GM18511 (cell line): ENCODE measurements around the gene ATP8B1.
"Not testable (repeated sequence)": the region's sequence is repeated elsewhere in the genome, so short reads cannot be mapped to it uniquely, and the experiment has no call there.

Source experiments
- ATAC-seq: cut with Tn5 transposase; IDR thresholded peaks from one replicate; pipeline ENCODE4 v1.9.1; 2021; ENCODE audit warnings: mild to moderate bottlenecking, moderate library complexity; ENCODE audit not compliant: unreplicated experiment

ATP8B1 gene

DNA sequence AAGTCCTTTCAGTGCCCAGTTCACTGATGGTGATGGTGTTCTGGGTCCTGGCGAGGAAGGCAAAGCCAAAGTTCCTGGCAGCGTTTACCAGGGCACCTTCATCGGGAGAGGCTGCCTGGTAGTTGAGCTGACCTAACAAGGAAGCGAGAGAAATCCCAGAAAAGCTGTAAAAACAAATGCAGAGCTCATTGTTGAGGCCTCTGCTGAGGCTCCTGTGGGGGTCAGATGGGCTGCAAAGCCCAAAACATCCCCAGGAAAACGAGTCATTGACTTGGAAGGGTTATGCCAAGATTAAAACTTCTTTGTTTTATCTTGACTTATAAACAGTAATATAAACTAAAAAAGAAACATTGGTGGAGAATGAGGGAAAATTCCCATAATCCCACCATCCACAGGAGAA lies 128.2 kb downstream of the ATP8B1 start:
- ATAC-seq, result no peak

DNA sequence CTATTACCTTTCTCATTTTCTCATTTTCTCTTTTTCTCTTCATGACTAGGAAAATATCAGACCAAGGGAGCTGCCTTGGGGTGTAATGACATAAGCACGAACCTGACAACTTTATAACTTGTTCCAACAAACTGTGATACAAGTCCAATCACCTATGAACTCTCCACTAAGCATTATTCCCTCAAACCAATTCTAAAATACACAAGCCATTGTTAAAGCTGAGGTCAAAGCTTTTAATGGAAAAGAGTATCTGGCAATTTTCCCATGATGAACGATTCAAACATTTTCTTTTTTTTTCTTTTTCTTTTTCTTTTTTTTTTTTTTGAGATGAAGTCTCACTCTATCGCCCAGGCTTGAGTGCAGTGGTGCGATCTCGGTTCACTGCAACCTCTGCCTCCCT lies 133.1 kb downstream of the ATP8B1 start:
- ATAC-seq, result no peak

DNA sequence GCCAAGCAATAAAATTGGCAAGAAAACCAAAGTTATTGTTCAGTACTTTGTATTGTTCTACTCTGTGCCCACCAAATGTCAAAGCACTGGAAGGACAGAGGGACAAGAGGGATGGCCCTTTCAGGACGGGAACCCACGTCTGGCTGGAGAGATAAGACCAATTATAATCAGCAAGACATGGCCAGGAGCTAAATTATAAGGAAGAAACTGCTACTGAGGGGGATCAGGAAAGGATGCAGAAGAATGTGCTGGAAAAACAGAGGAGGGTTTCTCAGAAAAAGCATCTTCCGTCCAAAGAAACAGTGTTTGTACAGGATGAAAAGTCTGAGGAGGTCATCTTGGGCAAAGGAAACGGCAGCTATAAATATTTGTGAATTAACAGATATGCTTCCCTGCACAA lies 135.1 kb downstream of the ATP8B1 start:
- ATAC-seq, result no peak

DNA sequence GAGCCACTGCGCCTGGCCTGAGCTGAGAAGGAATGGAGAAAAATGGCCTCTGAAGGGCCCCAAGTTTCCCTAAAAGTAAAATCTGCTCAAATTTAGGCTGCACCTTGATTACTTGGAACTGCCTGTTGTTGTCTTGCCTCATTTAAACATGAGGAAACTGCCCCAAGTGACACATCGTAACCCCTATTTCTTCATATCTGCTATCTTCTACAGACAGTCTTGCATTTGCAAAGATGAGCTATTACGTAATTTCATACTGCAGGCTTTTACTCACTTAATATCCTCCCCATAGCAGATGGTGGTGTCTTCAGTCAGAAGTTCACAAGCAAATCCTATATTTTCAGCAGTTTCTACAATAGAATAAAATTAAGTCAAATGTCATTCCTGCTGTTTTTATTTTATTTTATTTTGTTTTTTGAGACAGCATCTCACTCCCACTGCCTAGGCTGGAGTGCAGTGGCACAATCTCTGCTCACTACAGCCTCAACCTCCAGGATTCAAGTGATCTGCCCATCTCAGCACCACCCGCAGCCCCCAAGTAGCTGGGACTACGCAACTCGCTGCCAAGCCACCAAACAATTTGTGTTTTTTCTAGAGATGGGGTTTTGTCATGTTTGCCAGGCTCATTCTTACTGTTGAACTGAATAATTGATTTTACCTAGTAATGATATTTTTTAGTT lies 136.2 kb downstream of the ATP8B1 start:
- ATAC-seq, result no peak

DNA sequence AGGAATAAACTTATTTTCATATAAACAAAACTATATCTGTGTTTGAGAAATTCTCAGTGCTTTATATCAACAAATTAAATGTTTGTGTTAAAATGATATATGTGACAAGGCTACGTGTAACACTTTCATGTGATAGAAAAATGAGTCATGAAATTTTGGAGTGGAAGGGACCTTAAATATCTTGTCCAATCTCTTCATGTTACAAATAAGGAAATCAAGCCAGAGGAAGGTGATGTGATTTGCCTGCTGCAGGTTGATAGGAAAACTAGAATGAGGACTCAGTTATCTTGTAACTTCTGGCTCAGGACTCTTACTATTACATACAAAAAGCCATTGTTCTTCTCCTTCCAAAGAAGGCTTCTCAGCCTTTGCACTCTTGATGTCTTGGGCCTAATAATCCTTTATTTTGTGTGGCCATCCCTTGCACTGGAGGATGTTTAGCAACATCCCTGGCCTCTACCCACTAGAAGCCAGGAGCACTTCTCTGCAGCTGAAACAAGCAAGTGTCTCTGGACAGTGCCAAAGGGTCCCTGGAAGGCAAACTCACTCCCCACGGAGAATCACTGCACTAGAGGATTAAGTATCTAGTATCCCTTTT lies 138.4 kb downstream of the ATP8B1 start:
- no peak for ATAC-seq

DNA sequence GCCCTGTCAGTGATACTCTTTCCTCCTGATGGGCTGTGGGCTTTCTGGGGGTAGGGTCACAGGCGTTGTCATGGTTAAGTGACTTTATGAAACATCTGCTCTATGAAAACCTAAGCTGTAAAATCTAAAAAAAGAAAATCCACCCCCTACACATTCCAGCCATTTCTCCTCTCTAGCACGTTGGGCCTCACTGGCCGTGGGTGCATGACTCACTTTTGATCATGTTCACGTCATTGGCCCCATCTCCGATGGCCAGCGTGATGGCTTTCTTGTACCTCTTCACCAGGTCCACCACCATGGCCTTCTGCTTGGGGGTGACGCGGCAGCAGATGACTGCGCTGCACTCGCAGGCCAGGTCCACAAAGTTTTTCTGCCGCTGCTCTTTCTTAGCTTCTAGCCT lies 142.2 kb downstream of the ATP8B1 start:
- ATAC-seq, result no peak

DNA sequence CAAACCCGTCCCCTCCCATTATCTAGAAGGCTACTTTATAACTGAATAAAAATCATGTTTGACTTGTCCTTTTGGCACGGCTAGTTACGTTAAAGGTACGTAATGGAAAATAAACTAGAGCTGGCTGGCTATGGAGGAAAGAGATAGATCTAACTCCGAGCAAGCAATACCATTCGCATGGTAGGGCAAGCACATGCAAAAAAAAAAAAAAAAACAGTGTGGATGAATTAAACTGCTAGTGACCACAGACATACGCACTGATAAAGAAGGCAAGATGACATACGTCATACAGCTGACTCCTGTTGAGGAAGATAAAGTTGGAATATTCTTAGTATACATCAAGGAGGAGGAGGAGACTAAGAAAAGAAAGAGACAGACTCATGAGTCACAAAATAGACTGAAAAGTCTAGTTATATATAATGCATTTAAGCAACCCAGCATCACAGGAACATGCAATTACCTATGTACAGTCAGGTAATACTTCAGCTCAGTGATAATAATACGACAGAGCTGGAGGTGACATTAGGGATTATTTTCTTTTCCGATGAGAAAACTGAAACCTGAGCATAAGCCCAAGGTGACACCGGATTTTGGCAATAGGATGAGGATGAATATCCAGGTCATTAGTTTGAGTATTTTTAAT lies 143.5 kb downstream of the ATP8B1 start:
- no peak for ATAC-seq

DNA sequence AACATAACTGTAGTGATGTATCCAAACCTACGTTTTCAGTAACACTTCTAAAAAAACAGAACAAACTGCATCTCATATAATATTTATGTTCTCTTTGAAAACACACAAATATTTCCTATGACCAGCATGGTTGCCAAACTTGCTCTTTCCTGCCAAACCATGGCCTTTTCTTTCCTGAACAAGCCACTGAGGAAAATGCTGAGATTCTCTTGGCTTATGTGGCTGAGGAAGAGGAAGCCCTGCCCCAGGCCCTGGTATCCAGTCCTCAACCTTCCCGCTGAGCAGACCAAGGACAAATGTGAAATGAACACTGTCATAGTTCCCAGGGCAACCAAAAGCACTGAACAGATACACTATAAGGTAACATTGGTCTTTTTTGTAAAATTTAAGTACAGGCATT lies 145.6 kb downstream of the ATP8B1 start:
- no peak for ATAC-seq

DNA sequence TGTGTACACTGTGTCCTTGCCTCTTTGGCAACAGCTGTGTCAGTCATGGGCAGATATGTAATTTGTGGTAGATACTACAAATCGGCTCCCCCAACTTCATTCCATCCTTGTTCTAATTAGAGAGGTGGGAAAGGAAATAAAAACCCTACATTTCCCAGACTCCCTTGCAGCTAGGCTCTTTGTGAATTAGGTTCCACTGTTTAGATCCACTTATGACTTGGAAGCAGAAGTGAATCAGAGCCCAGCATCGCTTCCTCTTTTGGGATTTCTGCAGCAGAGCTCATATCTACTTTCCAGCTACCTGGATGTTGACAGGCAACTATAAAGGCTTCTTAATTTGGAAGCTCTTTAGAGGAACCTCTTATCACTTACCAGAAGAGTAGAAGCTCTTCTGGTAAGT lies 147.4 kb downstream of the ATP8B1 start:
- no peak for ATAC-seq

DNA sequence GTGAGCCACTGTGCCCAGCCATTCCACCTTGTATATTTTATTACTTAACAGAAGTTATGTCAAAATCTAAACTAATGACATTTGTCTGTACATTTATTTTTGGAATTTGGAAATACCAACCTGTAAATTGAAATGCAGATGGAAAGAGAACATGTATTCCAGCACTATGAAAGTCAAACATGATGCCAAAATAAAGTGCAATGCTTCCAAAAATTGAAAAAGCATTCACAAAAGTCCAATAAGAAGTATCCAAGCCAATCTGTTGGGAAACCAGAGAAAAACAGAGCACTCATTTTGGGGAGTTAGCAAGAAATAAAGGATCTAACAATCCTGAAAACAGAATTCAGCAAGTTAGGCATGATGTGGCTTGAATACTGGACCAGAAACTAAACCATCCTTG lies 151.2 kb downstream of the ATP8B1 start:
- ATAC-seq, result no peak

DNA sequence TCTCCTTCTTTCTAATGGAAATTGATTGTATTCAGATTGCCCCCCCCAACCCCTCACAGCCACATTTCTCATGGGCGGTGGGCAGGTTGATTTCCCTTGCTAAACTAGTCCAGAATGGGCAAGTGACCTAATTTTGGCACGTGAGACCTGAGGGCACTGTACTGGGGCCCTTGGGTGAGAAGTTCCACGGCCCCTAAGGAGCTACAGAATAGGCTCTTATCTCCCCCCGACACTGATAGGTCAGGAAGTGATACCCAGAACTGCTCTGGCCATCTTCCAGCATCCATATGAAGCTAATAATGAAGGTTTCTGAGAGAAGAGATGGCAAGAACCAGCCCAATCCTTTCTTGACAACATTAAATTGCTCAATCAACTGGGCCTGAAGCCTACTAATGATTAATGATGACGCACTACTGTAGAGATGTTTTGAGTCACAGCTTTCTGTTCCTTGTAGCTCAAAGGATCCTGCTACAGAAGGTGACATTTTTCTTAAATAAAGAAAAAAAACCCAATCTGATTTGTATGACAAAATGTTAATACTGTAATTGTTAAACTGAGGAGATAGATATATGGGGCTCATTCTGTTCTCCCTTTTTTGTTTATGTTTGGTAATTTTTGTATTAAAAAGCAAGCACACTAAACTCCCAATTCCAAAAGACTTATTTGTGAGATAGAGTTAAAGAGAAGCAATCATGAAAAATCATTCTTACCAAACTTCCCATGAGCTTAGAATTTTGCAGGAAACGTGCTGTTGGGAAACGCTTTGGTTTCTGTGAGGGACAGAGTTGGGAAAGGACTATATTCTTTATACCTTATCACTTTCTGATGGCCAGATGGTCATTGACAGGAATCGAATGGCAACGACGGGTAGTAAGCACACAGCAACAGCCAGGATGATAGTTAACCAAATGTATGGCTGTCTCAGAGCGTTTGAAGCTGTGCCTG lies 153.3 kb downstream of the ATP8B1 start:
- ATAC-seq, result peak; percentile 99

DNA sequence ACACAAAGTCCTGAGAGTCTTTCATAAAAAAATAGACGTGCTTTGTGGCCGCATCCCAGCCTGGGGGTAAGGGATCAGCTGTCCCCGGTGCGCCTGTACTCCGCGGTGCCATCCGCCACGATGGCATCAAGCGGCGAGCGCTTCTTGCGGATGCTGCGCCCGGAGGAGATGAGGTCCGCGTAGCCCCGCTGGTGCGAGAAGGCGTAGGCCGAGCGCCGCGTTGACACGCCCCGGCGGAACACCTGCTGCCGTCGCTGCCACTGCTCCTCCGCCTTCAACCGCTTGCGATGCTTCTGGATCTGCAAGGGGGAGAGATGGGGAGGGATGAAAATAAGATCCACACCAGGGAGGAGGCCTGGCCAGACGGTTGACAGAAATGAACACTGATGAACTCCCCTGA lies 154.7 kb downstream of the ATP8B1 start:
- no peak for ATAC-seq

DNA sequence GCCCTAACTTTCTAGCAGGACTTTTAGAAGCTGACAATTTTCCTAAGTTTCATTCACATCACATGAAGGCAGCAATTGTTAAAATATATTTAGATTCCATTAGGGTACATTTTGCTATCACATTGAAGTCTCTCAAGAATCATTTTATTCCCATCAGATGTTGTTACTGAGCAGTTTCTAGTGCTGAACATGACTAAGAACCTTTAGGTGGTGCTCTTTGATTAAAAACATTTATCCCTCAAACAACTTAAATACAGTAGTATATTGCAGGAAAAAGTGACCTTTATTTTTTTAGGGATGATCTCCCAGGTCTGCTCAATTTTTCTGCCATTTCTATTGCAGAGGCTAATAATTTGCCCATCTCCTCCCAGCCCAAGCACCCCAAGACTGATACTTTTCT lies 158.6 kb downstream of the ATP8B1 start:
- ATAC-seq, result no peak

DNA sequence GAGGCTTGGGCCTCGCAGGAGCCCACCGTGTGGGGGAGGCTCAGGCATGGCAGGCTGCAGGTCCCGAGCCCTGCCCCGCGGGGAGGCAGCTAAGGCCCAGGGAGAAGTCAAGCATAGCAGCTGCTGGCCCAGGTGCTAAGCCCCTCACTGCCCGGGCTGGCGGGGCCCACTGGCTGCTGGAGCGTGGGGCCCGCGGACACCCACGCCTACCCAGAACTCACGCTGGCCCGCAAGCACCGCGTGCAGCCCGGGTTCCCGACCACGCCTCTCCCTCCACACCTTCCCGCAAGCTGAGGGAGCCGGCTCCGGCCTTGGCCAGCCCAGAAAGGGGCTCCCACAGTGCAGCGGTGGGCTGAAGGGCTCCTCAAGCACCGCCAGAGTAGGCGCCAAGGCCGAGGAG lies 159.4 kb downstream of the ATP8B1 start:
- ATAC-seq, result not testable (repeated sequence)

DNA sequence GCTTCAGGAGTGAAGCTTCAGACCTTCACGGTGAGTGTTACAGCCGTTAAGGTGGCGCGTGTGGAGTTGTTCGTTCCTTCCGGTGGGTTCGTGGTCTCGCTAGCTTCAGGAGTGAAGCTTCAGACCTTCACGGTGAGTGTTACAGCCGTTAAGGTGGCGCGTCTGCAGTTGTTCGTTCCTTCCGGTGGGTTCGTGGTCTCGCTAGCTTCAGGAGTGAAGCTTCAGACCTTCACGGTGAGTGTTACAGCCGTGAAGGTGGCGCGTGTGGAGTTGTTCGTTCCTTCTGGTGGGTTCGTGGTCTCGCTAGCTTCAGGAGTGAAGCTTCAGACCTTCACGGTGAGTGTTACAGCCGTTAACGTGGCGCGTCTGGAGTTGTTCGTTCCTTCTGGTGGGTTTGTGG lies 160.7 kb downstream of the ATP8B1 start:
- ATAC-seq, result not testable (repeated sequence)

DNA sequence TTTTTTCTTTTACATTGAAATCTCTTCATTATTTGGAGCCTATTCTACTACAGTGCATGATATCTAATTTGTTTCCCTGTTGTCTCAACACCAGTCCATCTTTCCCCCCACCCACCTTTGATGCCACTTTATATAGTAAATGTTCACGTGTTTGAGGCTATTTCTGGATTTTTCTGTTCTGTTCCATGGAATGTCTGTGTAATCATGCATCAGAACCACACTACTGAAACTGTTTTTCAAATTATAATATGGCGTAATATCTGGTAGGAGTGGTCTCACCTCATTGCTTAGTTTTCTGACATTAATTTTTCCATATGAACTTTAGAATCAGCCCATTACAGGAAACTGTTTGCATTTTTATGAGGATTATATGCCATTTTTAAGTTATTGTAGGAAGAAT lies 162.4 kb downstream of the ATP8B1 start:
- ATAC-seq, result no peak

DNA sequence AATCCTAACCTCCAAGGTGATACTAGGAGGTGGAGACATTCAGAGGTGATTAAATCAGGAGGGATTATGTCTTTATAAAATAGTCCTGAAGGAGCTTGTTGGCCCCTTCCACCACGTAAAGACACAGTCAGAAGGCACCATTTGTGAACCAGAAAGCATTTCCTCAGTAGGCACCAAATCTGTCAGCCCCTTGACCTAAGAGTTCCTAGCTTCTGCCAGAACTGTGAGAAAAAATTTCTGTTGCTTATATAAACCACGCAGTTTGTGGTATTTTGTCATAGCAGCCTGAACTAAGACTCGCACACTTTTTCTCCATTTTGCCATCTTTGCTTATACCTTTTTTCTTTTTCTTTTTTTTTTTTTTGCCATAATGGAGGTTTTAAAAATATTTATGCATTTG lies 162.9 kb downstream of the ATP8B1 start:
- no peak for ATAC-seq

DNA sequence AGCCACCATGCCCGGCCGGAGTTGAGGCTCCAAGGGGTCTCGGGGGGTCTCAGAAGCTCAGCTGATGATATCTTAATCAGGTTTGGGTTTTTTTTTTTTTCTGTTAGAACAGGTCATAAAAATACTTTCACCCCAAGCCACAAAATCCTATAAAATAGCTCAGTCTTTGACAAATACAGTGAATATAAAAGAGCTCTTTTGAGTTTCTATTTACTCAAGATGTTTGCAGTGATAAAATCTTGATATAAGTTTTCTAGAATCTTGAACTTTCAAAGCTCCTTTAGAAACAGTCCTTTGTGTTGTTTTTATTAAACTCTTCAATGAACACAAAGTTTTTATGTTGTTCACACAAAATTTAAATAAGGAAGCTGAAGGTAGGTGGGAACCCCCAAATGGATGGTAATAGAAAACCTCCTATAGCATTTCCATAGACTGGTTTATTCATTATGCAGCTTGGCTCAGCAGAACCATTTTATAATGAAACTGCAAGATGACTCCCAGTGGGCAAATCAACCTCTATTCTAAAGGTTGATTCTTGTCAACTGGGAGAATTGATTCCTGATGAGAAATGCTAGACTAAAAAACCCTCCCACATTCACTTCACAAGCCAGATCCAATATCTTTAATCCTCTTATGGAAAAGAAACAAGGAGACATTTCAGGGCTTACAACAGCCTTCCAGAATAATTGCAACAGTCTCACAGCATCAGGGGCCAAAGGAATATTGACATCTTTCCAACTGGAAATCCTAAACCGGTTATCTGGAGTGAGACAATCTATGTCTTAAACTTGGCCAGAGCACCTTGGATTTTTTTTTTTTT lies 167.9 kb downstream of the ATP8B1 start:
- no peak for ATAC-seq

DNA sequence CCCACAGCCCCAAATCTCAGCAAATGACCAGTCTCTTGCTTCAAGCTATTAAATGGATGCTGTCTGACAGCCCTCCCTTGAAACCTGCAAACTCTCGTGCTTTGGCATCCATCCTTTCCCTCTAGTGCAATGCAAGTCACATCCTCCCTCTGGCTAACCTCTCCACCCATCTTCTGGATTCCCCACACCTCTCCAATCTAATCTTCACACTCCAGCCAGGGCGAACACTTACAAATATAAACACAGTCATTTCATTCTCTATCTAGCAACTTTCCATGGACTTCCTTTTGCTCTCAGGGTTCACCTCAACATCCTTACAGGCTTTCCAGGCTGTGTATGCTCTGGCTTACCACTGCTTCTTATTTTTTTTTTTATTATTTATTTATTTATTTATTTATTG lies 171.4 kb downstream of the ATP8B1 start:
- no peak for ATAC-seq

DNA sequence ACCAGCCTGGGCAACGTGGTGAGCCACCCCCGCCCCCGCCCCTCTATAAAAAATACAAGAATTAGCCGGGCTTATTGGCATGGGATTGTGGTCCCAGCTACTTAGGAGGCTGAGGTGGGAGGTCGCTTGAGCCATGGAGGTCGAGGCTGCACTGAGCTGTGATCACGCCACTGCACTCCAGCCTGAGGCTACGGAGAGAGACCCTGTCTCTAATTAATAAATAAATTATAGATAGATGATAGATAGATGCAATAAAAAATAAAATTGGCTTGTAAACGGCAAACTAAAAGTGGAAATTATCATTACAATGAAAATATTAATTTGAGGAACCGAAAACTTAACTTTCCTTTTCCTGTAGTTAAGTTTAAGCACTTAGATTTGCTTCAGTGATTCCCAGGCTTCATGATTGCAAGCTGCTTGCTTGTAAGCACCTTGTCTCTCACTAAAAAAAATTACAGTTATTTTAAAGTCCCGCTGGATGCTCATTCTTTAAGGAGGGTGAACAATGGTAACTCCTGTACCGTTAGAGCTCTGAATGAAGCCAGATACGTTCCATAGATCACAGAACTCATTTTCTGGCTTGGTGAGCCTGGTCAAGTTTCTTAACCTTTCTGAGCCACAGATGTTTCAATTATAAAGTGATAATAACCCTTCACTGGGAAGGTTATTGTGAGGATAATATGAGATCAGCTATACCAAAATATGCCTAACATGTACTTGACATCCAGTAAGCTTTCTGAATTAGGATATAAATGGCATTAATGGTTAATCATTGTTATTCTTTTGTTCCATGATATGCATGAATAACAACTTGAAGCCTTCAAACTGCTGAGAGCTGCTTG lies 172.1 kb downstream of the ATP8B1 start:
- ATAC-seq, result peak; percentile 50
